Fibroblast of pulmonary artery (primary cell): ENCODE data around the gene STX18.
"Not testable (repeated sequence)": the region's sequence is repeated elsewhere in the genome, so short reads cannot be mapped to it uniquely, and the experiment has no call there.

Experiments used
- DNase-seq: peaks from one replicate; pipeline ENCODE4 v3.0.0-alpha.2; 2010; ENCODE audit warnings: low read depth
- H3K4me3 ChIP-seq: replicated peaks from 2 replicates; pipeline ENCODE4 v1.5.1; 2011; ENCODE audit warnings: low read depth, mild to moderate bottlenecking, control low read depth, low read length, moderate library complexity
- TF ChIP-seq, protein P1 (sequence below): IDR thresholded peaks from 2 replicates; pipeline ENCODE4 v1.5.1; 2011; ENCODE audit warnings: mild to moderate bottlenecking, control low read depth, low read length, inconsistent platforms; ENCODE audit errors: missing control alignments

STX18 gene

DNA sequence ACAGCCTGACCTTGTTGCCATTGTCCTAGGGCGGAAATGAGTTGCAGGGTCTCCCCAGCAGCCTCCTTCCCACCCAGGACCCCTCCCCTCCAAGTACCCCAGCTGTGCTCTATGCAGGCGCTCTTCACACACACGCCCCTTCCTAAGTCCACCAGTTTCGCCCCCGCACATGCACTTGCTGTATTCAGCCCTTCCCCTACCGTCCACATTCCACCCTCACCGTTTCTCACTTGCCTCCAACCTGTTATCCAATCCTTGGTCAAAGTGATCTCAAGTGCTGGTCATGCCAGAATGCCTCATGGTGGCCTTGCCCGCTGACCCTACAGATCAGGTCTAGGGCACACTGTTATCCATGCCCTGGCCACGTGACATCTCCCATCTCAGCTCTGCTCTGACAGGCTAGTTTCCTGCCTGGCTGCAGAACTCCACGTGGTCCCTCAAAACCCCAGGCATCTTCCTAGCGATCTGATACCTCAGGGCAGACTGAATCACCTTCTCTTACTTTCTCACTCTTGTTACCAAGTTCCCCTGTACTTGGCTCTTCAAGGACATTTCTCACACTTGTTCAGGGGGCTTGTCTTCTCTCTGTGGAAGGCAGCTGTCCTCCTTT is 115.2 kb downstream of the STX18 start:
- H3K4me3 ChIP-seq: no peak overlapping the region
- DNase-seq: no peak
- TF ChIP-seq, protein P1, sequence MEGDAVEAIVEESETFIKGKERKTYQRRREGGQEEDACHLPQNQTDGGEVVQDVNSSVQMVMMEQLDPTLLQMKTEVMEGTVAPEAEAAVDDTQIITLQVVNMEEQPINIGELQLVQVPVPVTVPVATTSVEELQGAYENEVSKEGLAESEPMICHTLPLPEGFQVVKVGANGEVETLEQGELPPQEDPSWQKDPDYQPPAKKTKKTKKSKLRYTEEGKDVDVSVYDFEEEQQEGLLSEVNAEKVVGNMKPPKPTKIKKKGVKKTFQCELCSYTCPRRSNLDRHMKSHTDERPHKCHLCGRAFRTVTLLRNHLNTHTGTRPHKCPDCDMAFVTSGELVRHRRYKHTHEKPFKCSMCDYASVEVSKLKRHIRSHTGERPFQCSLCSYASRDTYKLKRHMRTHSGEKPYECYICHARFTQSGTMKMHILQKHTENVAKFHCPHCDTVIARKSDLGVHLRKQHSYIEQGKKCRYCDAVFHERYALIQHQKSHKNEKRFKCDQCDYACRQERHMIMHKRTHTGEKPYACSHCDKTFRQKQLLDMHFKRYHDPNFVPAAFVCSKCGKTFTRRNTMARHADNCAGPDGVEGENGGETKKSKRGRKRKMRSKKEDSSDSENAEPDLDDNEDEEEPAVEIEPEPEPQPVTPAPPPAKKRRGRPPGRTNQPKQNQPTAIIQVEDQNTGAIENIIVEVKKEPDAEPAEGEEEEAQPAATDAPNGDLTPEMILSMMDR: no peak

DNA sequence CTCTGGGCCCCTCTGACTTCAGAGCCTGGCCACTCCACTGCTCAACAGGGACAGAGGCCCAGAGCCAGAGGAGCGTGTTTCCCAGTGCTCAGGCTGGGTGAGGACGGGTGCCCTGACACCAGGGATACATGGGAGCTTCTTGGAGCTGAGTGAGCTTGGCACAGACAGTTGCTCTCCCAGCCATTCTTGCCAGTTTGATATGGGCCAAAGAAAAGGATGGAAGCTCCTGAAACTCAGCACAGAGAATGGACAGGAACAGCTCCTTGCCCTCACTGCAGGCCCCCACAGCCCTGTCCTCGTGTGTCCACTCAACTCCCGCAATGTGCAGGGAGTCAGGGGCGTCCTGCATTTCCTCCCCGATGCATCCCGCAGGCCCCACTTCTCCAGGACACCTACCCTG is 116.2 kb downstream of the STX18 start:
- DNase-seq: no peak
- TF ChIP-seq, protein P1: no peak
- H3K4me3 ChIP-seq: no peak overlapping the region

- DNase-seq: no peak
- TF ChIP-seq, protein P1: no peak
Measured at GRCh38 chr4:4425119-4425690, 116.6 kb downstream of the STX18 start.

DNA sequence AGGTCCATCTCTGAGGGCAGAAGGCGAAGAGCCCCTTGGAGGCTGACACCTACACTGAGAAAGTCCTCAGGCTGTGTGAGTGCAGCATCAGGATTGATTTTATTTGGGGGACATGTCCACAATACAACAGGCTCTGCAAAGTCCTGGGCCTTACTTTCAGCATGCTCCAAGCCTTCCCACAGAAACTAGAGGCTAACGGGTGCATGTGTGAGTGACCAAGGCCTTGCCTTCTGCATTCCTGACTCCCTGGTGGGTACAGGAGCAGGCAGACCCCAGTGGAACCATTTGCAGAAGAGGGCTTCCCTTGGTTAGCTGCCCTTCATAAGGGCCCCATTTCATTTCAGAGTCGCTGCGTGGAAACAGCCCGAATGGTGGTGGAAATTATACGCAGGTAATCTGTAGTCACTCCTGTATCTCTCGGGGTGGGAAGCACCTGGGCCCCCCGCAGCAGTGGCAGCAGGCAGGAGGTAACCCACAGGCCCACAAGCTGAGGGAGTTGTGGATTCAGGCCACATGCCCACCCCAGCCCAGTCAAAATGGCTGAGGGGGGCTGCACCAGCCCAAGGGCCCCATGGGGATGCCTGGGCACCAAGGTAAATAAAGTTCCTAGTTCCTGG is 117.2 kb downstream of the STX18 start:
- TF ChIP-seq, protein P1: no peak
- H3K4me3 ChIP-seq: no peak overlapping the region
- no peak for DNase-seq

More at GRCh38 chr4:4425119-4425690, 116.6 kb downstream of the STX18 start:
- H3K4me3 ChIP-seq: no peak overlapping the region

- TF ChIP-seq, protein P1: no peak
- no peak for DNase-seq
- H3K4me3 ChIP-seq: no peak overlapping the region
Measured at GRCh38 chr4:4423706-4424498, 117.9 kb downstream of the STX18 start.

DNA sequence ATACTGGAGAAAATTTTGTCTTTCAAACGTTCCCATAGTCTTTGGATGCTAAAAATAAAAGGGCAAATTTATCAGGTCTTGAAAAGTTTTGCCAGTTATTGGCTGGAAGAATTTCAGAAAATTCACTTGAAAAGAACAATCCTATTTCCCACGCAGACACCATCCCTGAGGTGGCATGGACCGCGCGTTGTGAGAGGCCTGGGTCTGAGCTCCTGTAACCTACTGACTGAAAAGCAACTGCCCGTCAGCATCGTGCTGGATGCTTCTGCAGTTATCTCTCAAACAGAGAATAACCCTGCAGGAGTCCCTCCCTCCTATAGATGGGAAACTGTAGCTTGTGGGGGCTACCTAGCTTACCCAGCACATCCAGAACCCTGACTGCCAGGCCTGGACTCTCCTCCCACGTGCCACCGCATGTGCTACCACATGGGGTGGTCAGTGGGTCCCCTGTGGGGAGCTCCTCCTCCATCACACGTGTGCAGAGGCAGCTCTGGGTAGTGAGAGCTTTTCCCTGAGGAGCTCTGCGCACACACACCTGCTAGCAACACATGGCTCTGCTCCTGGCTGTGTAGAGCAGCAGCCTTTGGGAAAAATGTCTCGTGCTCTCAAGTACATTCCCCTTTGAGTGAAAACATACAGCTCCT is 118.9 kb downstream of the STX18 start:
- no peak overlapping the region for H3K4me3 ChIP-seq
- no peak for DNase-seq
- TF ChIP-seq, protein P1: no peak

DNA sequence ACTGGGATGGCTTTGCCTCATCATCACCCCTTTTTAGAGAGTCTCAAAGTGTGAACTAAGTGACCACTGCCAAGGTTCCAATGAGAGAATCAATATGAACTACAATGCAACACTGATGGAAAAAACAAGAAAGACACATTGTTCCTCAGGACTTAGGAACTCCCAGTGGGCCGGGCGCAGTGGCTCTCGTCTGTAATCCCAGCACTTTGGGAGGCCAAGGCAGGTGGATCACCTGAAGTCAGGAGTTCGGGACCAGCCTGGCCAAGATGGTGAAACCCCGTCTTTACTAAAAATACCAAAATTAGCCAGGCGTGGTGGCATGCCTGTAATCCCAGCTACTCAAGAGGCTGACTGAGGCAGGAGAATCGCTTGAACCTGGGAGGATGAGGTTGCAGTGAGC is 119.7 kb downstream of the STX18 start:
- H3K4me3 ChIP-seq, DNase-seq: not testable (repeated sequence)
